Neuronal stem cell (in vitro differentiated cells): ENCODE data around the gene SIMC1.

ENCODE experiments used
- DNase-seq: peaks from one replicate; pipeline ENCODE4 v3.0.0-alpha.2; 2013; ENCODE audit warnings: low spot score
- H2AFZ ChIP-seq: one replicate; pipeline ENCODE4 v1.6.1; 2013; ENCODE audit warnings: mild to moderate bottlenecking, low read length, inconsistent platforms
- H2AK5ac ChIP-seq: 2 replicates; pipeline ENCODE4 v1.6.1; 2013; ENCODE audit warnings: low read depth, mild to moderate bottlenecking, inconsistent platforms, low read length, moderate library complexity, mixed read lengths
- H2BK120ac ChIP-seq: 2 replicates; pipeline ENCODE4 v1.6.1; 2013; ENCODE audit warnings: low read depth, mild to moderate bottlenecking, inconsistent platforms, low read length, moderate library complexity, mixed read lengths
- H2BK12ac ChIP-seq: one replicate; pipeline ENCODE4 v1.6.1; 2013; ENCODE audit warnings: low read length, inconsistent platforms
- H2BK15ac ChIP-seq: 2 replicates; pipeline ENCODE4 v1.6.1; 2013; ENCODE audit warnings: mild to moderate bottlenecking, low read length, inconsistent platforms, mixed read lengths
- H2BK5ac ChIP-seq: one replicate; pipeline ENCODE4 v1.6.1; 2013; ENCODE audit warnings: inconsistent platforms, mild to moderate bottlenecking, low read length, moderate library complexity
- H3K14ac ChIP-seq: one replicate; pipeline ENCODE4 v1.6.1; 2013; ENCODE audit warnings: low read length, inconsistent platforms
- H3K18ac ChIP-seq: 2 replicates; pipeline ENCODE4 v1.6.1; 2013; ENCODE audit warnings: low read length, inconsistent platforms
- H3K23ac ChIP-seq: 2 replicates; pipeline ENCODE4 v1.6.1; 2013; ENCODE audit warnings: low read depth, mild to moderate bottlenecking, mixed read lengths, low read length, inconsistent platforms; ENCODE audit not compliant: poor library complexity
- H3K27ac ChIP-seq: replicated peaks from 3 replicates; pipeline ENCODE4 v1.5.1; 2013; ENCODE audit warnings: low read length, inconsistent platforms
- H3K27me3 ChIP-seq, 3 experiments: 2 replicates each; pipeline ENCODE4 v1.6.1; 2013; ENCODE audit warnings: low read length in 3 of 3, mild to moderate bottlenecking in 2 of 3, inconsistent platforms in 1 of 3, low read depth in 1 of 3, mixed read lengths in 1 of 3, moderate library complexity in 1 of 3; ENCODE audit not compliant: control insufficient read depth in 3 of 3, insufficient read depth in 3 of 3
- H3K36me3 ChIP-seq, 2 donors: replicated peaks in 1 of 2; 2 replicates each; pipeline ENCODE4 v1.6.1; 2013; ENCODE audit warnings: low read length in 2 of 2; ENCODE audit not compliant: control insufficient read depth in 2 of 2, insufficient read depth in 2 of 2
- H3K4ac ChIP-seq: 2 replicates; pipeline ENCODE4 v1.6.1; 2013; ENCODE audit warnings: inconsistent platforms, mild to moderate bottlenecking, low read length, moderate library complexity
- H3K4me1 ChIP-seq, 2 donors: 1 replicate in 1 of 2; 2 replicates in 1 of 2; pipeline ENCODE4 v1.6.1; 2013; ENCODE audit warnings: low read length in 2 of 2, low read depth in 1 of 2; ENCODE audit not compliant: control insufficient read depth in 2 of 2, insufficient read depth in 1 of 2
- H3K4me2 ChIP-seq: one replicate; pipeline ENCODE4 v1.6.1; 2013; ENCODE audit warnings: mild to moderate bottlenecking, low read length, inconsistent platforms; ENCODE audit not compliant: insufficient read depth, poor library complexity, severe bottlenecking
- H3K4me3 ChIP-seq, 2 donors: 2 replicates each; pipeline ENCODE4 v1.5.1; 2013; ENCODE audit warnings: low read length in 2 of 2, mild to moderate bottlenecking in 2 of 2, inconsistent platforms in 1 of 2, moderate library complexity in 1 of 2
- H3K79me1 ChIP-seq: one replicate; pipeline ENCODE4 v1.6.1; 2013; ENCODE audit warnings: low read depth, mild to moderate bottlenecking, inconsistent platforms, low read length, moderate library complexity
- H3K9ac ChIP-seq: one replicate; pipeline ENCODE4 v1.6.1; 2013; ENCODE audit warnings: mild to moderate bottlenecking, low read depth, low read length, inconsistent platforms; ENCODE audit not compliant: poor library complexity
- H3K9me3 ChIP-seq, 2 donors: replicated peaks in 1 of 2; 2 replicates each; pipeline versions ENCODE3 to v1.6.1; 2013; ENCODE audit warnings: low read length in 2 of 2, mild to moderate bottlenecking in 2 of 2, inconsistent platforms in 1 of 2, low read depth in 1 of 2, mixed read lengths in 1 of 2, moderate library complexity in 1 of 2; ENCODE audit not compliant: control insufficient read depth in 2 of 2, insufficient read depth in 1 of 2
- H4K8ac ChIP-seq: one replicate; pipeline ENCODE4 v1.6.1; 2013; ENCODE audit warnings: low read depth, mild to moderate bottlenecking, inconsistent platforms, low read length, moderate library complexity
- H4K91ac ChIP-seq: one replicate; pipeline ENCODE4 v1.6.1; 2013; ENCODE audit warnings: low read length, low read depth, mild to moderate bottlenecking, inconsistent platforms; ENCODE audit not compliant: poor library complexity
- WGBS, 2 donors: extraction: QIAGEN DNeasy Blood & Tissue Kit; methylation state at CpG; one replicate each; pipeline ENCODE4 v1.1.7; 2013; ENCODE audit warnings: missing lambda C conversion rate in 2 of 2, mixed read lengths in 1 of 2; ENCODE audit not compliant: insufficient read length in 2 of 2, insufficient replicate concordance in 1 of 2; ENCODE audit errors: extremely low coverage in 2 of 2; 5-methylcytosine and 5-hydroxymethylcytosine counted together

The SIMC1 gene

DNA sequence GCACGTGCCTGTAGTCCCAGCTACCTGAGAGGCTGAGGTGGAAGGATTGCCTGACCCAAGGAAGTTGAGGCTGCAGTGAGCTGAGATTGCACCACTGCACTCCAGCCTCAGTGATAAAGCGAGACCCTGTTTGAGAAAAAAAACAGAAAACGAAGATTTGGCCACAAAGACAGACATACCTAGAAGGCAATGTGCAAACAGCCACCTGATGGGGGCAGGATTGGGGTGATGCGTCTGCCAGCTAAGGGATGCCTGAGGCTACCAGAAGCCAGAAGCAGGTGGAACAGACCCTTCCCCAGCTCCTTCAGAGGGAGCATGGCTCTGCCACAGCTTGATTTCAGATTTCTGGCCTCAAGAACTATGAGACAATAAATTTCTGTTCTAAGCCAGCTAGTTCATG, 153.3 kb downstream of the SIMC1 start:
- Histone ChIP-seq H3K4me1 (peaks cover 1 to 10% of the 10 kb centered on the region in 2 donors), H3K4me3 (no peak overlapping the region), H4K91ac (no peak overlapping the region), H3K27ac (no peak overlapping the region), H2BK120ac (no peak overlapping the region), H3K36me3 (peaks cover 12 to 37% of the 10 kb centered on the region in 2 donors), H3K9ac (no peak overlapping the region), H2AK5ac (no peak overlapping the region), H2BK12ac (no peak overlapping the region), H3K14ac (no peak overlapping the region), H3K4me2 (no peak overlapping the region), H3K27me3 (no peaks in the 10 kb centered on the region), H2BK5ac (no peak overlapping the region), H2AFZ (no peak overlapping the region), H3K23ac (no peak overlapping the region), H3K18ac (no peak overlapping the region), H3K79me1 (peaks cover 6% of the 10 kb centered on the region), H3K9me3 (no peaks in the 10 kb centered on the region), H3K4ac (no peak overlapping the region), H4K8ac (no peak overlapping the region), H2BK15ac (no peak overlapping the region)
- DNase-seq: no peak
- no CpG with 5 or more reads among the region's 4 CpGs for WGBS, 2 donors

- Histone ChIP-seq H3K4me2 (no peak overlapping the region), H2BK120ac (no peak overlapping the region), H3K9me3 (no peaks in the 10 kb centered on the region), H3K27ac (no peak overlapping the region), H3K36me3 (peaks cover 11 to 32% of the 10 kb centered on the region in 2 donors), H2BK12ac (no peak overlapping the region), H3K4ac (no peak overlapping the region), H4K8ac (no peak overlapping the region), H3K14ac (no peak overlapping the region), H2AK5ac (no peak overlapping the region), H3K18ac (no peak overlapping the region), H3K27me3 (no peaks in the 10 kb centered on the region), H3K4me1 (peaks cover 1 to 9% of the 10 kb centered on the region in 2 donors), H3K79me1 (peaks cover 7% of the 10 kb centered on the region), H2BK5ac (no peak overlapping the region), H2BK15ac (no peak overlapping the region), H3K9ac (no peak overlapping the region), H3K23ac (no peak overlapping the region), H3K4me3 (no peak overlapping the region), H4K91ac (no peak overlapping the region), H2AFZ (no peak overlapping the region)
- no CpG with 5 or more reads among the region's 4 CpGs for WGBS, 2 donors
- no peak for DNase-seq
Measured at GRCh38 chr5:176391999-176392398, 153.8 kb downstream of the SIMC1 start.

GRCh38 chr5:176392526-176392925, 154.3 kb downstream of the SIMC1 start:
- Histone ChIP-seq H4K91ac (no peak overlapping the region), H3K4me3 (no peak overlapping the region), H2AFZ (no peak overlapping the region), H2BK12ac (no peak overlapping the region), H2BK5ac (no peak overlapping the region), H3K18ac (no peak overlapping the region), H3K27me3 (no peaks in the 10 kb centered on the region), H2AK5ac (no peak overlapping the region), H3K79me1 (peaks cover 5% of the 10 kb centered on the region), H3K4ac (no peak overlapping the region), H3K9me3 (no peaks in the 10 kb centered on the region), H3K23ac (peak overlapping the region; percentile 48), H3K9ac (no peak overlapping the region), H3K14ac (no peak overlapping the region), H4K8ac (no peak overlapping the region), H2BK15ac (no peak overlapping the region), H3K27ac (no peak overlapping the region), H2BK120ac (no peak overlapping the region), H3K36me3 (peaks cover 11 to 32% of the 10 kb centered on the region in 2 donors), H3K4me2 (no peak overlapping the region), H3K4me1 (peaks cover 1 to 4% of the 10 kb centered on the region in 2 donors)
- DNase-seq: no peak
- WGBS, 2 donors: no CpG with 5 or more reads among the region's 11 CpGs

DNA sequence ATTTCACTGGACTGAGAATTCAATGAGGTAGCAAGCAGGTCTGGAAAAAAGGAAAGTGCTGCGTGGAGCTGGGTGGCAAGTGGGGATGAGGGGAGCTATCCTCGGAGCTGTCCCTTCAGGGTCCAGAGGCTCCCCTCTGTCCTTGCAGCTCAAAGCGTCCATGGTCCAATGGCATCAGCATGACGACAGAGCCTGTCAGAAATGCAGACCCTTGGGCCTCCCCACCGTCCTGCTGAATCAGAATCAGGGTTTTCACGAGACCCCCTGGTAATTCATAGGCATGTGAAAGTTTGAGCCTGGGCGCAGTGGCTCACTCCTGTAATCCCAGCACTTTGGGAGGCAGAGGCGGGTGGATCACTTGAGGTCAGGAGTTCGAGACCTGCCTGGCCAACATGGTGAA, 155.9 kb downstream of the SIMC1 start:
- Histone ChIP-seq H3K9me3 (no peaks in the 10 kb centered on the region), H3K4me2 (no peak overlapping the region), H3K4ac (no peak overlapping the region), H2AFZ (no peak overlapping the region), H3K23ac (no peak overlapping the region), H3K14ac (no peak overlapping the region), H3K4me3 (no peak overlapping the region), H2BK15ac (no peak overlapping the region), H4K91ac (peak overlapping the region; percentile 59), H2AK5ac (no peak overlapping the region), H2BK12ac (no peak overlapping the region), H3K27ac (no peak overlapping the region), H3K9ac (peak overlapping the region; percentile 66), H3K27me3 (no peaks in the 10 kb centered on the region), H4K8ac (no peak overlapping the region), H2BK5ac (no peak overlapping the region), H3K4me1 (peaks cover 0 to 4% of the 10 kb centered on the region in 2 donors), H3K79me1 (peaks cover 5% of the 10 kb centered on the region), H3K18ac (no peak overlapping the region), H3K36me3 (peaks cover 11 to 32% of the 10 kb centered on the region in 2 donors), H2BK120ac (no peak overlapping the region)
- no peak for DNase-seq
- no CpG with 5 or more reads among the region's 9 CpGs for WGBS, 2 donors
